HCT116 (cell line): Measurements from ENCODE around the gene CAMK2D. TPM values are rescaled to one million over a fixed set of nuclear protein-coding genes. Genes with fewer than 3 reads are reported as not detected.

Experiments used
- ATAC-seq: fragments of 200-7000 bp; cut with Tn5 transposase; 2 replicates; pipeline ENCODE4 v1.9.1; 2020; ENCODE audit warnings: mild to moderate bottlenecking, moderate library complexity
- BruUV-seq: library from RNA; stranded (reverse); fragments of 400-500 nt; replicated peaks from 2 replicates; lab custom pipeline; 2021; lab: Mats Ljungman, UMichigan
- CTCF ChIA-PET: fragments of 300-600 bp; sonication (Branson Sonifier 250); formaldehyde crosslinking; loops from one replicate; lab custom pipeline; 2021; ENCODE audit warnings: antibody characterized with exemption; lab: Charles Lee
- POLR2A ChIA-PET: fragments of 300-600, 350-600 bp; sonication (Branson Sonifier 250); formaldehyde crosslinking; loops from one replicate; lab custom pipeline; 2021; ENCODE audit warnings: antibody characterized with exemption; lab: Charles Lee
- RAD21 ChIA-PET, 2 experiments: fragments of 300-600 bp; sonication (Branson Sonifier 250); formaldehyde crosslinking; loops; one replicate each; lab custom pipeline; 2023; ENCODE audit warnings: low total read pairs in 2 of 2; ENCODE audit not compliant: uncharacterized antibody in 2 of 2, unreplicated experiment in 2 of 2, low non-redundant PET in 1 of 2; lab: Charles Lee
- DNase-seq: peaks from one replicate; pipeline ENCODE4 v3.0.0-alpha.2; 2010; ENCODE audit warnings: low read depth, low spot score
- H2AFZ ChIP-seq: fragments of 200-600 bp; shearing (Covaris generic), sonication (generic); 2 replicates; pipeline ENCODE4 v1.6.1; 2017; ENCODE audit warnings: low read depth, mixed run types, mixed read lengths, antibody characterized with exemption, low read length; ENCODE audit not compliant: poor library complexity, severe bottlenecking
- H3K27ac ChIP-seq: 2 replicates; pipeline ENCODE4 v1.5.1; 2012; ENCODE audit warnings: low read depth, low read length
- H3K27me3 ChIP-seq: fragments of 200-600 bp; sonication (generic); 2 replicates; pipeline ENCODE4 v1.6.1; 2016; ENCODE audit warnings: mixed run types, low read length, mixed read lengths; ENCODE audit not compliant: insufficient read depth
- H3K36me3 ChIP-seq, 2 experiments: fragments of 200-500 bp in 1 of 2; fragments of 200-600 bp in 1 of 2; sonication (Bioruptor generic) in 1 of 2; sonication (generic) in 1 of 2; 2 replicates each; pipeline versions ENCODE4 v1.5.1 to v1.6.1; 2014 to 2016; ENCODE audit warnings: low read length in 2 of 2, inconsistent platforms in 1 of 2, mixed read lengths in 1 of 2, mixed run types in 1 of 2; ENCODE audit not compliant: insufficient read depth in 2 of 2, control insufficient read depth in 1 of 2
- H3K4me1 ChIP-seq, 2 experiments: fragments of 200-600 bp in 1 of 2; sonication (generic) in 1 of 2; 2 replicates each; pipeline versions ENCODE4 v1.5.1 to v1.6.1; 2012 to 2017; ENCODE audit warnings: low read length in 2 of 2, inconsistent platforms in 1 of 2, mild to moderate bottlenecking in 1 of 2, mixed read lengths in 1 of 2, mixed run types in 1 of 2, moderate library complexity in 1 of 2; ENCODE audit not compliant: insufficient read depth in 2 of 2, control insufficient read depth in 1 of 2
- H3K4me2 ChIP-seq: fragments of 200-600 bp; sonication (generic); 2 replicates; pipeline ENCODE4 v1.6.1; 2017; ENCODE audit warnings: mixed run types, low read length, mixed read lengths
- H3K4me3 ChIP-seq, 2 experiments: fragments of 200-600 bp in 1 of 2; sonication (generic) in 1 of 2; replicated peaks in 1 of 2; 2 replicates each; pipeline ENCODE4 v1.5.1; 2011 to 2016; ENCODE audit warnings: low read length in 2 of 2, control low read depth in 1 of 2, low read depth in 1 of 2, mild to moderate bottlenecking in 1 of 2, mixed read lengths in 1 of 2, mixed run types in 1 of 2
- H3K79me2 ChIP-seq: fragments of 200-600 bp; sonication (generic); 2 replicates; pipeline ENCODE4 v1.6.1; 2017; ENCODE audit warnings: mild to moderate bottlenecking, mixed run types, low read length, moderate library complexity, mixed read lengths; ENCODE audit not compliant: insufficient read depth
- H3K9ac ChIP-seq: fragments of 200-600 bp; sonication (generic); 2 replicates; pipeline ENCODE4 v1.6.1; 2016; ENCODE audit warnings: low read length, mixed read lengths
- H3K9me2 ChIP-seq: fragments of 200-600 bp; sonication (generic), shearing (Covaris generic); 2 replicates; pipeline ENCODE4 v1.6.1; 2017; ENCODE audit warnings: mixed run types, mild to moderate bottlenecking, moderate library complexity; ENCODE audit not compliant: insufficient read depth
- H3K9me3 ChIP-seq, 2 experiments: fragments of 200-500 bp in 1 of 2; fragments of 200-600 bp in 1 of 2; sonication (Bioruptor generic) in 1 of 2; sonication (generic) in 1 of 2; 2 replicates each; pipeline ENCODE4 v1.6.1; 2014 to 2017; ENCODE audit warnings: low read length in 2 of 2, mixed read lengths in 2 of 2, inconsistent platforms in 1 of 2, low read depth in 1 of 2, mild to moderate bottlenecking in 1 of 2, mixed run types in 1 of 2, moderate library complexity in 1 of 2; ENCODE audit not compliant: control insufficient read depth in 1 of 2, insufficient read depth in 1 of 2
- H4K20me1 ChIP-seq: fragments of 200-600 bp; sonication (generic), shearing (Covaris generic); 2 replicates; pipeline ENCODE4 v1.6.1; 2017; ENCODE audit warnings: mixed run types, mild to moderate bottlenecking, moderate library complexity; ENCODE audit not compliant: insufficient read depth
- CBX3 ChIP-seq: IDR thresholded peaks from 2 replicates; pipeline ENCODE4 v1.6.1; 2012; ENCODE audit warnings: low read depth
- CEBPB ChIP-seq: IDR thresholded peaks from 2 replicates; pipeline ENCODE4 v1.6.1; 2012; ENCODE audit warnings: low read depth
- EGR1 ChIP-seq: IDR thresholded peaks from 2 replicates; pipeline ENCODE4 v1.6.1; 2012; ENCODE audit warnings: low read depth
- FOSL1 ChIP-seq: IDR thresholded peaks from 2 replicates; pipeline ENCODE4 v1.6.1; 2012; ENCODE audit warnings: low read depth
- JUND ChIP-seq: IDR thresholded peaks from 2 replicates; pipeline ENCODE4 v1.6.1; 2012
- POLR2AphosphoS5 ChIP-seq: IDR thresholded peaks from 2 replicates; pipeline ENCODE4 v1.6.1; 2011; ENCODE audit warnings: mild to moderate bottlenecking, low read depth, low read length, moderate library complexity
- RAD21 ChIP-seq: IDR thresholded peaks from 2 replicates; pipeline ENCODE4 v1.6.1; 2012; ENCODE audit warnings: low read depth, mild to moderate bottlenecking
- SIN3A ChIP-seq: IDR thresholded peaks from 2 replicates; pipeline ENCODE4 v1.6.1; 2012; ENCODE audit warnings: low read depth
- SP1 ChIP-seq: IDR thresholded peaks from 2 replicates; pipeline ENCODE4 v1.6.1; 2012; ENCODE audit warnings: low read depth
- TCF7L2 ChIP-seq: IDR thresholded peaks from 2 replicates; pipeline ENCODE4 v1.7.0; 2011; ENCODE audit warnings: borderline replicate concordance, inconsistent platforms; ENCODE audit not compliant: insufficient read depth, insufficient read length; ENCODE audit errors: extremely low read depth
- ZNF274 ChIP-seq: fragments of 200-500 bp; sonication (Bioruptor generic); IDR thresholded peaks from 2 replicates; pipeline ENCODE4 v1.6.1; 2014; ENCODE audit warnings: mild to moderate bottlenecking, low read depth, low read length, inconsistent platforms
- intact Hi-C: fragments of 100-400 bp; cut with micrococcal nuclease; formaldehyde crosslinking; loops from 2 replicates; pipeline ENCODE4 v1.10.0; 2022
- total RNA-seq: library from RNA; stranded (reverse); gene quantifications from one replicate; pipeline ENCODE4 v1.2.1, GENCODE V29; 2021; ENCODE audit not compliant: unreplicated experiment
- TF ChIP-seq, protein P1 (sequence below): IDR thresholded peaks from 2 replicates; pipeline ENCODE4 v1.6.1; 2012
- TF ChIP-seq, protein P2 (sequence below): IDR thresholded peaks from 2 replicates; pipeline ENCODE4 v1.6.1; 2012
- TF ChIP-seq, protein P3 (sequence below): IDR thresholded peaks from 2 replicates; pipeline ENCODE4 v1.6.1; 2012; ENCODE audit warnings: low read depth

CAMK2D gene
- total RNA-seq, 1 experiment from 2014 or later, result 67.0 TPM

DNA sequence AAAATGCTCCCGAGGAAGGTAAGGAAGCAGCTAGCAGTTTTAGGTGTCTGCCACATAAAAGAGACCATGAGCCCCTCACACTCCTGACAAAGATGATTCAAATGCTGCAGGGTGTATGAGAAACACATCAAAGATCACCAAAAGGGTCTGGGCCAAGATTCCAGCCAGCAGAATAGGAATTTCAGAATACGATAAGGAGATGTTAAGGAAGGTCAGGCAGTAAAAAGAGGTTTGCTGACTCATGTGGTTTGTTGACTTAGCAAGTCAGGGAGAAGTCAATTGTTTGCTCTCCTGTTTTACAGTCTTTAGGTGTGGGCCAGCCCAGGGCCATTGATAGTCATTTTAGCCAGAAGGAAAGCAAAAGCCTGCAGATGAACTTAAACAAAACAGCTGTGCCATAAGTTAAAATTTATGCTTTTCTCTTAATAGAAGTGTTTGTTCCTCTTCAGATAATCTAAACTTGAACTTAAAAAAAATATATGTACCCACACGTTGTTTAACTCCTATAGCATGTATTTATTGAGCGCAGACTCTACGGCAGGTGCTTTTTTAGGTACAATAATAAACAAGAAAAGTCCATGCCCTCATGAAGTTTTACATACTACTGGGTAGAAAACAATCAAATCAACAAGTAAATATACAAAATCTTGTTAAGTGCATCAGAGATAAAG lies 115.6 kb downstream of the CAMK2D start:
- intact Hi-C loops, result loop anchor here (10.0 kb wide), 1 partner anchor 101 kb away; no protein-coding TSS in a partner anchor
- no peaks in the 10 kb centered on the region for H4K20me1 ChIP-seq
- POLR2A ChIA-PET, result no interaction called here
- CTCF ChIA-PET, result no interaction called here
- H3K27ac ChIP-seq, result peak overlapping the region; percentile 37
- no peaks in the 10 kb centered on the region for H3K9me3 ChIP-seq
- 0 out of 2 replicates have a peak, but pooled peaks cover 3% of the 10 kb centered on the region for H3K9me2 ChIP-seq
- H3K4me2 ChIP-seq, result peak overlapping the region; percentile 48
- H2AFZ ChIP-seq, result no peak overlapping the region
- peak; percentile 85 for TF ChIP-seq CBX3
- peak; percentile 79 for TF ChIP-seq FOSL1
- no peak for TF ChIP-seq ZNF274
- TF ChIP-seq CEBPB, result peak; percentile 53; the same call in 1 of the 2 replicates
- peak; percentile 83 for TF ChIP-seq JUND
- peak; percentile 73; the same call in 1 of the 2 replicates for TF ChIP-seq SIN3A
- peak; percentile 55; the same call in 1 of the 2 replicates for TF ChIP-seq POLR2AphosphoS5
- TF ChIP-seq SP1, result peak; percentile 87
- TF ChIP-seq, protein P1, sequence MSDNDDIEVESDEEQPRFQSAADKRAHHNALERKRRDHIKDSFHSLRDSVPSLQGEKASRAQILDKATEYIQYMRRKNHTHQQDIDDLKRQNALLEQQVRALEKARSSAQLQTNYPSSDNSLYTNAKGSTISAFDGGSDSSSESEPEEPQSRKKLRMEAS, result peak; percentile 58
- TF ChIP-seq, protein P2, sequence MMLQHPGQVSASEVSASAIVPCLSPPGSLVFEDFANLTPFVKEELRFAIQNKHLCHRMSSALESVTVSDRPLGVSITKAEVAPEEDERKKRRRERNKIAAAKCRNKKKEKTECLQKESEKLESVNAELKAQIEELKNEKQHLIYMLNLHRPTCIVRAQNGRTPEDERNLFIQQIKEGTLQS, result no peak
- TF ChIP-seq TCF7L2, result peak; percentile 62
- TF ChIP-seq, protein P3, sequence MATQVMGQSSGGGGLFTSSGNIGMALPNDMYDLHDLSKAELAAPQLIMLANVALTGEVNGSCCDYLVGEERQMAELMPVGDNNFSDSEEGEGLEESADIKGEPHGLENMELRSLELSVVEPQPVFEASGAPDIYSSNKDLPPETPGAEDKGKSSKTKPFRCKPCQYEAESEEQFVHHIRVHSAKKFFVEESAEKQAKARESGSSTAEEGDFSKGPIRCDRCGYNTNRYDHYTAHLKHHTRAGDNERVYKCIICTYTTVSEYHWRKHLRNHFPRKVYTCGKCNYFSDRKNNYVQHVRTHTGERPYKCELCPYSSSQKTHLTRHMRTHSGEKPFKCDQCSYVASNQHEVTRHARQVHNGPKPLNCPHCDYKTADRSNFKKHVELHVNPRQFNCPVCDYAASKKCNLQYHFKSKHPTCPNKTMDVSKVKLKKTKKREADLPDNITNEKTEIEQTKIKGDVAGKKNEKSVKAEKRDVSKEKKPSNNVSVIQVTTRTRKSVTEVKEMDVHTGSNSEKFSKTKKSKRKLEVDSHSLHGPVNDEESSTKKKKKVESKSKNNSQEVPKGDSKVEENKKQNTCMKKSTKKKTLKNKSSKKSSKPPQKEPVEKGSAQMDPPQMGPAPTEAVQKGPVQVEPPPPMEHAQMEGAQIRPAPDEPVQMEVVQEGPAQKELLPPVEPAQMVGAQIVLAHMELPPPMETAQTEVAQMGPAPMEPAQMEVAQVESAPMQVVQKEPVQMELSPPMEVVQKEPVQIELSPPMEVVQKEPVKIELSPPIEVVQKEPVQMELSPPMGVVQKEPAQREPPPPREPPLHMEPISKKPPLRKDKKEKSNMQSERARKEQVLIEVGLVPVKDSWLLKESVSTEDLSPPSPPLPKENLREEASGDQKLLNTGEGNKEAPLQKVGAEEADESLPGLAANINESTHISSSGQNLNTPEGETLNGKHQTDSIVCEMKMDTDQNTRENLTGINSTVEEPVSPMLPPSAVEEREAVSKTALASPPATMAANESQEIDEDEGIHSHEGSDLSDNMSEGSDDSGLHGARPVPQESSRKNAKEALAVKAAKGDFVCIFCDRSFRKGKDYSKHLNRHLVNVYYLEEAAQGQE, result no peak
- peak; percentile 25 for TF ChIP-seq RAD21
- 0 out of 2 replicates have a peak, but pooled peaks have one; percentile 18 for TF ChIP-seq EGR1
- RAD21 ChIA-PET, result no interaction called here
- H3K27me3 ChIP-seq, result no peaks in the 10 kb centered on the region
- no peaks in the 10 kb centered on the region; the same call in 1 of the 2 replicates for H3K79me2 ChIP-seq
- no TSS peak for BruUV-seq
- H3K9ac ChIP-seq, result 0 out of 2 replicates have a peak overlapping the region, but pooled peaks have one; percentile 14
- ATAC-seq (peak; percentile 95), DNase-seq (peak; percentile 83)
- no peak overlapping the region for H3K4me3 ChIP-seq
- no peaks in the 10 kb centered on the region for H3K36me3 ChIP-seq
- H3K4me1 ChIP-seq, result peaks cover 24 to 33% of the 10 kb centered on the region in 2 experiments
